Panc1 (cell line): ENCODE measurements around the gene ZBTB4. TPM values are rescaled to one million over a fixed set of nuclear protein-coding genes. Genes with fewer than 3 reads are reported as not detected.
"Not testable (repeated sequence)": the region's sequence is repeated elsewhere in the genome, so short reads cannot be mapped to it uniquely, and the experiment has no call there.

ENCODE experiments used
- ATAC-seq: fragments of 200-7000 bp; cut with Tn5 transposase; 2 replicates; pipeline ENCODE4 v1.9.1; 2020; ENCODE audit warnings: mild to moderate bottlenecking, moderate library complexity
- BruUV-seq: library from RNA; stranded (reverse); fragments of 400-500 nt; replicated peaks from 2 replicates; lab custom pipeline; 2021; lab: Mats Ljungman, UMichigan
- CTCF ChIA-PET: fragments of 300-600 bp; sonication (Branson Sonifier 250); formaldehyde crosslinking; loops from one replicate; lab custom pipeline; 2022; ENCODE audit warnings: antibody characterized with exemption; lab: Charles Lee
- POLR2A ChIA-PET: fragments of 300-600 bp; sonication (Branson Sonifier 250); formaldehyde crosslinking; loops from one replicate; lab custom pipeline; 2022; ENCODE audit warnings: antibody characterized with exemption; lab: Charles Lee
- DNase-seq: peaks from one replicate; pipeline ENCODE4 v3.0.0-alpha.2; 2010; ENCODE audit warnings: low read depth, low spot score
- H3K27ac ChIP-seq: 2 replicates; pipeline ENCODE4 v1.5.1; 2011; ENCODE audit warnings: mild to moderate bottlenecking, low read length, inconsistent platforms
- H3K27me3 ChIP-seq: fragments of 200-500 bp; sonication (Bioruptor generic); 2 replicates; pipeline ENCODE4 v1.6.0; 2014; ENCODE audit warnings: low read length, inconsistent platforms; ENCODE audit not compliant: control insufficient read depth, insufficient read depth
- H3K36me3 ChIP-seq: fragments of 200-500 bp; sonication (Bioruptor generic); 2 replicates; pipeline ENCODE4 v1.5.1; 2014; ENCODE audit warnings: inconsistent platforms, mild to moderate bottlenecking, low read length, moderate library complexity; ENCODE audit not compliant: control insufficient read depth, insufficient read depth
- H3K4me1 ChIP-seq: 2 replicates; pipeline ENCODE4 v1.5.1; 2011; ENCODE audit warnings: inconsistent platforms, mild to moderate bottlenecking, low read length, moderate library complexity; ENCODE audit not compliant: control insufficient read depth, insufficient read depth
- H3K4me3 ChIP-seq, 2 experiments: 2 replicates each; pipeline ENCODE4 v1.5.1; 2011 to 2012; ENCODE audit warnings: low read depth in 2 of 2, low read length in 2 of 2, mild to moderate bottlenecking in 2 of 2, inconsistent platforms in 1 of 2, moderate library complexity in 1 of 2
- H3K9me3 ChIP-seq: fragments of 200-500 bp; sonication (Bioruptor generic); 2 replicates; pipeline ENCODE4 v1.5.1; 2014; ENCODE audit warnings: low read depth, mild to moderate bottlenecking, inconsistent platforms, low read length, moderate library complexity; ENCODE audit not compliant: control insufficient read depth, insufficient read depth
- POLR2AphosphoS5 ChIP-seq: IDR thresholded peaks from 2 replicates; pipeline ENCODE4 v1.6.1; 2012; ENCODE audit warnings: mild to moderate bottlenecking, low read depth, low read length, moderate library complexity
- SIN3A ChIP-seq: IDR thresholded peaks from 2 replicates; pipeline ENCODE4 v1.6.1; 2012; ENCODE audit warnings: low read depth, mild to moderate bottlenecking, low read length, moderate library complexity, borderline replicate concordance; ENCODE audit not compliant: insufficient read depth
- TCF7L2 ChIP-seq: IDR thresholded peaks from 2 replicates; pipeline ENCODE4 v1.6.1; 2011; ENCODE audit warnings: mild to moderate bottlenecking, low read depth, low read length, inconsistent platforms
- in situ Hi-C: cut with HindIII; loops from 2 replicates; pipeline ENCODE4 v1.10.0; 2016; ENCODE audit warnings: low sequenced_read_pairs, low pct_unique_long_range_greater_than_20kb
- intact Hi-C: fragments of 100-400 bp; cut with micrococcal nuclease; formaldehyde crosslinking; loops from one replicate; pipeline ENCODE4 v1.10.0; 2022; ENCODE audit not compliant: unreplicated experiment
- total RNA-seq: library from RNA; stranded (reverse); gene quantifications from one replicate; pipeline ENCODE4 v1.2.1, GENCODE V29; 2021; ENCODE audit not compliant: unreplicated experiment
- TF ChIP-seq, protein P1 (sequence below): fragments of 450-650 bp; IDR thresholded peaks from 2 replicates; pipeline ENCODE4 v1.5.1; 2017; ENCODE audit warnings: mild to moderate bottlenecking
- TF ChIP-seq, protein P2 (sequence below), 2 experiments: IDR thresholded peaks; 2 replicates each; pipeline ENCODE4 v1.6.1; 2011 to 2012; ENCODE audit warnings: low read depth in 2 of 2, control low read depth in 1 of 2, low read length in 1 of 2, mild to moderate bottlenecking in 1 of 2, moderate library complexity in 1 of 2; ENCODE audit not compliant: insufficient read depth in 1 of 2

Gene ZBTB4
- total RNA-seq, 1 experiment from 2014 or later, result 24.9 TPM

DNA sequence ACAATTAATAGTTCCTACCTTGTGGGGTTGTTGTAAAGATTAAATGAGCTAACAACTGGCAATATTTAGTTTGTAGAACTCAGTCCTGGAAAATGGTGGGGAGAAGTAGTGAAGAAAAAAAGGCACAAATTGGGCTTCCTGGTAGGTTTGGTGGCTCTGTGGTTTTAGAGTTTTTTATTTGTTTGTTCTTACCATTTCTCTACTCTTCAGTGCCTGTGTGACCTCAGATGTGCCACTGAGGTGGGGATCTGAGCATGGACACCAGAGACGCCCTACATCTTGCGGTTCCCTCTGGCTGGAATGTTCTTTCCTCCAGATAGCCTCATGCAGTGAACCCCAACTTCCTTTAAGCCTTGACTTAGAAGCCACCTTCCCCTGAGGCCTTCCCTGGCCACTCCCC is 7.7 kb downstream of the ZBTB4 start:
- no peak for ATAC-seq
- Histone ChIP-seq H3K4me3 (no peak overlapping the region), H3K36me3 (no peaks in the 10 kb centered on the region), H3K27ac (peak overlapping the region; percentile 8; the same call in 1 of the 2 replicates), H3K4me1 (peaks cover 28% of the 10 kb centered on the region), H3K27me3 (no peaks in the 10 kb centered on the region), H3K9me3 (no peaks in the 10 kb centered on the region)
- BruUV-seq, result TSS peak; percentile 60
- POLR2A ChIA-PET, result no interaction called here
- intact Hi-C loops, result no loop called here
- in situ Hi-C loops, result no loop called here
- no peak for DNase-seq
- TF ChIP-seq, protein P1, sequence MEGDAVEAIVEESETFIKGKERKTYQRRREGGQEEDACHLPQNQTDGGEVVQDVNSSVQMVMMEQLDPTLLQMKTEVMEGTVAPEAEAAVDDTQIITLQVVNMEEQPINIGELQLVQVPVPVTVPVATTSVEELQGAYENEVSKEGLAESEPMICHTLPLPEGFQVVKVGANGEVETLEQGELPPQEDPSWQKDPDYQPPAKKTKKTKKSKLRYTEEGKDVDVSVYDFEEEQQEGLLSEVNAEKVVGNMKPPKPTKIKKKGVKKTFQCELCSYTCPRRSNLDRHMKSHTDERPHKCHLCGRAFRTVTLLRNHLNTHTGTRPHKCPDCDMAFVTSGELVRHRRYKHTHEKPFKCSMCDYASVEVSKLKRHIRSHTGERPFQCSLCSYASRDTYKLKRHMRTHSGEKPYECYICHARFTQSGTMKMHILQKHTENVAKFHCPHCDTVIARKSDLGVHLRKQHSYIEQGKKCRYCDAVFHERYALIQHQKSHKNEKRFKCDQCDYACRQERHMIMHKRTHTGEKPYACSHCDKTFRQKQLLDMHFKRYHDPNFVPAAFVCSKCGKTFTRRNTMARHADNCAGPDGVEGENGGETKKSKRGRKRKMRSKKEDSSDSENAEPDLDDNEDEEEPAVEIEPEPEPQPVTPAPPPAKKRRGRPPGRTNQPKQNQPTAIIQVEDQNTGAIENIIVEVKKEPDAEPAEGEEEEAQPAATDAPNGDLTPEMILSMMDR, result no peak
- TF ChIP-seq SIN3A (no peak), TCF7L2 (no peak), POLR2AphosphoS5 (no peak)
- TF ChIP-seq, protein P2, sequence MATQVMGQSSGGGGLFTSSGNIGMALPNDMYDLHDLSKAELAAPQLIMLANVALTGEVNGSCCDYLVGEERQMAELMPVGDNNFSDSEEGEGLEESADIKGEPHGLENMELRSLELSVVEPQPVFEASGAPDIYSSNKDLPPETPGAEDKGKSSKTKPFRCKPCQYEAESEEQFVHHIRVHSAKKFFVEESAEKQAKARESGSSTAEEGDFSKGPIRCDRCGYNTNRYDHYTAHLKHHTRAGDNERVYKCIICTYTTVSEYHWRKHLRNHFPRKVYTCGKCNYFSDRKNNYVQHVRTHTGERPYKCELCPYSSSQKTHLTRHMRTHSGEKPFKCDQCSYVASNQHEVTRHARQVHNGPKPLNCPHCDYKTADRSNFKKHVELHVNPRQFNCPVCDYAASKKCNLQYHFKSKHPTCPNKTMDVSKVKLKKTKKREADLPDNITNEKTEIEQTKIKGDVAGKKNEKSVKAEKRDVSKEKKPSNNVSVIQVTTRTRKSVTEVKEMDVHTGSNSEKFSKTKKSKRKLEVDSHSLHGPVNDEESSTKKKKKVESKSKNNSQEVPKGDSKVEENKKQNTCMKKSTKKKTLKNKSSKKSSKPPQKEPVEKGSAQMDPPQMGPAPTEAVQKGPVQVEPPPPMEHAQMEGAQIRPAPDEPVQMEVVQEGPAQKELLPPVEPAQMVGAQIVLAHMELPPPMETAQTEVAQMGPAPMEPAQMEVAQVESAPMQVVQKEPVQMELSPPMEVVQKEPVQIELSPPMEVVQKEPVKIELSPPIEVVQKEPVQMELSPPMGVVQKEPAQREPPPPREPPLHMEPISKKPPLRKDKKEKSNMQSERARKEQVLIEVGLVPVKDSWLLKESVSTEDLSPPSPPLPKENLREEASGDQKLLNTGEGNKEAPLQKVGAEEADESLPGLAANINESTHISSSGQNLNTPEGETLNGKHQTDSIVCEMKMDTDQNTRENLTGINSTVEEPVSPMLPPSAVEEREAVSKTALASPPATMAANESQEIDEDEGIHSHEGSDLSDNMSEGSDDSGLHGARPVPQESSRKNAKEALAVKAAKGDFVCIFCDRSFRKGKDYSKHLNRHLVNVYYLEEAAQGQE (IDR thresholded peaks at IDR 0.05; ENCODE audit: insufficient read depth in 1 of 2, low read depth in 2 of 2, low read length in 1 of 2), result no peak
- CTCF ChIA-PET, result no interaction called here

DNA sequence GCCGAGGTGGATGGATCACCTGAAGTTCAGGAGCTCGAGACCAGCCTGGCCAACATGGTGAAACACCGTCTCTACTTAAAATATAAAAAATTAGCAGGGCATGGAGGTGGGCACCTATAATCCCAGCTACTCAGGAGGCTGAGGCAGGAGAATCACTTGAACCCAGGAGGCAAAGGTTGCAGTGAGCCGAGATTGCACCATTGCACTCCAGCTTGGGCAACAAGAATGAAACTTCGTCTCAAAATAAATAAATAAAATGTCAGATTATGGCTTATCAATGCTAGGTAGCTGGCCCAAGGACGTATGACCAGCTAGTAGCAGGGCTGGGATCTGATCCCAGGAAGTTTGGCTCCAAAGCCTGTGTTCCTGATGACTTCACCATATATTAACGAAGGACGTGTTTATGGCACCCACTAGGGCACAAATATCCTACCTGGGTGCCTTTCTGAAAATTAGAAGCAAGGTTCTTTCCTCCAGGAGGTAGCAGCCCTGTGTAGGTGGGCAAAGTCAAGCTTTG is 8.9 kb downstream of the ZBTB4 start:
- H3K4me1 ChIP-seq, result peaks cover 24% of the 10 kb centered on the region
- intact Hi-C loops, H3K9me3 ChIP-seq, POLR2A ChIA-PET, ATAC-seq, CTCF ChIA-PET, H3K4me3 ChIP-seq, H3K27ac ChIP-seq, BruUV-seq, in situ Hi-C loops, DNase-seq, H3K27me3 ChIP-seq, H3K36me3 ChIP-seq: not testable (repeated sequence)

DNA sequence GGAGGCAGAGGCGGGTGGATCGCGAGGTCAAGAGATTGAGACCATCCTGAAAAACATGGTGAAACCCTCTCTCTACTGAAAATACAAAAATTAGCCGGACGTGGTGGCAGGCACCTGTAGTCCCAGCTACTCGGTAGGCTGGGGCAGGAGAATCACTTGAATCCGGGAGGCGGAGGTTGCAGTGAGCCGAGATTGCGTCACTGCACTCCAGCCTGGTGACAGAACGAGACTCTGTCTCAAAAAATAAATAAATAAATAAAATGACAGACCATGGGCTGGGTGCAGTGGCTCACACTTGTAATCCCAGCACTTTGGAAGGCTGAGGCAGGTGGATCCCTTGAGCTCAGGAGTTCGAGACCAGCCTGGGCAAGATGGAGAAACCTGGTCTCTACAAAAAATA is 9.6 kb downstream of the ZBTB4 start:
- H3K36me3 ChIP-seq, DNase-seq, H3K27ac ChIP-seq, H3K4me3 ChIP-seq, ATAC-seq, POLR2A ChIA-PET, CTCF ChIA-PET, in situ Hi-C loops, intact Hi-C loops, H3K9me3 ChIP-seq, H3K27me3 ChIP-seq, BruUV-seq: not testable (repeated sequence)
- peaks cover 24% of the 10 kb centered on the region for H3K4me1 ChIP-seq
